ENCODE data around the gene RGPD5. TPM values are rescaled to one million over a fixed set of nuclear protein-coding genes. Genes with fewer than 3 reads are reported as not detected.
"Not testable (repeated sequence)": the region's sequence is repeated elsewhere in the genome, so short reads cannot be mapped to it uniquely, and the experiment has no call there.

RGPD5 gene
- total RNA-seq, 1 experiment from 2014 or later = 18.5 TPM

- H3K9me2 ChIP-seq (replicated peaks; ENCODE audit: low read length); H3K9ac ChIP-seq (ENCODE audit: low read length); H3K9me3 ChIP-seq (ENCODE audit: low read length); H3K4me1 ChIP-seq (ENCODE audit: insufficient read depth, low read length); H3K79me2 ChIP-seq (ENCODE audit: low read length); POLR2A ChIA-PET (ENCODE audit: unreplicated experiment); DNase-seq; BruUV-seq (replicated peaks); H2AFZ ChIP-seq (ENCODE audit: low read length); CTCF ChIA-PET; H4K20me1 ChIP-seq (ENCODE audit: low read length); intact Hi-C loops (cut with micrococcal nuclease); H3K36me3 ChIP-seq (ENCODE audit: low read depth, low read length); H3K27ac ChIP-seq (ENCODE audit: low read length); H3F3A ChIP-seq (ENCODE audit: low read length, unreplicated experiment); ATAC-seq; H3K27me3 ChIP-seq (ENCODE audit: low read length); H3K4me3 ChIP-seq (ENCODE audit: low read length); H3K4me2 ChIP-seq (ENCODE audit: low read length): not testable (repeated sequence)
Observed at GRCh38 chr2:109898462-109899336, 104.6 kb downstream of the RGPD5 start, which contains the start of gene LIMS3. LIMS3 (plus strand) TSS chr2:109898688; CDS start chr2:109898729, 41 bp downstream.

DNA sequence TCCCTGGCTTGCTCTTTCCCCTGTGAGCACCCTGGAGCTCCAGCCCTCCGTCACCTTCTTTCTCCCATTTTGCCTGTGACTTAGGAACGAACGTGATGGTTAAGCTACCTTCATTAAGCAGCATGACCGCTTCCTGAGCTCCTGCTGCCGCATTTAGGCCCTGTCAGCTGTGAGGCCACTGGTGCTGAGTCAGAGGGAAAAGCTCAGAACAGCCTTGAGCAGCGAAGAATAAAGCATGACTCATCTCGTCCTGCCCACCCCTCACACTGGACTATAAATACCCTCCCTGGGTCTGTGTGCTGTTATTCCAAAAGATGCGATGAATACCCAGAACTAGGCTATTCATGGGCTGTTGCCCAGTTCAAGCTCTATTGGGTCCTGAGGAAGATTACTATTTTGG is 111.7 kb downstream of the RGPD5 start:
- H3K9me2 ChIP-seq (replicated peaks; ENCODE audit: low read length); H3K9ac ChIP-seq (ENCODE audit: low read length); BruUV-seq (replicated peaks); DNase-seq; H3K4me3 ChIP-seq (ENCODE audit: low read length); H2AFZ ChIP-seq (ENCODE audit: low read length); H3F3A ChIP-seq (ENCODE audit: low read length, unreplicated experiment); H3K4me2 ChIP-seq (ENCODE audit: low read length); H3K9me3 ChIP-seq (ENCODE audit: low read length); H4K20me1 ChIP-seq (ENCODE audit: low read length); H3K27ac ChIP-seq (ENCODE audit: low read length); H3K27me3 ChIP-seq (ENCODE audit: low read length); intact Hi-C loops (cut with micrococcal nuclease); POLR2A ChIA-PET (ENCODE audit: unreplicated experiment); CTCF ChIA-PET; H3K79me2 ChIP-seq (ENCODE audit: low read length); H3K4me1 ChIP-seq (ENCODE audit: insufficient read depth, low read length); H3K36me3 ChIP-seq (ENCODE audit: low read depth, low read length): not testable (repeated sequence)
- ATAC-seq = peak; percentile 97

Other genes with a start within 250 kb of the RGPD5 start
- 22.1 and 36.1 TPM in 2 replicates for gene SEPTIN10, start 180.3 kb upstream of the RGPD5 start, total RNA-seq (2014; rRNA removed)
- 27.4 and 41.1 TPM in 2 replicates for gene SOWAHC, start 179.9 kb upstream of the RGPD5 start, total RNA-seq (2014; rRNA removed)
- gene LIMS3, start 104.4 kb downstream of the RGPD5 start, total RNA-seq (2014; rRNA removed) = 0.26 TPM in 1 of 2 replicates, not detected in the other

Measured in PC-3 (cell line).